Gastroesophageal sphincter (tissue), 4 donors: ENCODE results near the gene MTARC1. TPM values are rescaled to one million over a fixed set of nuclear protein-coding genes. Genes with fewer than 3 reads are reported as not detected.

Experiments
- ATAC-seq: fragments of 150-250 bp; one replicate; pipeline ENCODE4 v1.9.1; 2016; ENCODE audit warnings: mild to moderate bottlenecking, moderate library complexity
- H3K27ac ChIP-seq, 4 donors: fragments of 200-600 bp; sonication (generic) in 3 of 4; 1 replicate in 3 of 4; 2 replicates in 1 of 4; pipeline ENCODE4 v1.5.1; 2016 to 2019
- H3K27me3 ChIP-seq: fragments of 200-600 bp; sonication (generic); one replicate; pipeline ENCODE4 v1.5.1; 2019
- H3K36me3 ChIP-seq, 2 donors: fragments of 200-600 bp; sonication (generic); one replicate each; pipeline ENCODE4 v1.5.1; 2019; ENCODE audit warnings: control low read depth in 1 of 2
- H3K4me1 ChIP-seq, 3 donors: fragments of 200-600 bp; sonication (generic); 1 replicate in 2 of 3; 2 replicates in 1 of 3; pipeline ENCODE4 v1.5.1; 2016 to 2019; ENCODE audit warnings: control low read depth in 2 of 3
- H3K4me3 ChIP-seq, 2 donors: fragments of 200-600 bp; sonication (generic); one replicate each; pipeline ENCODE4 v1.5.1; 2019; ENCODE audit warnings: mild to moderate bottlenecking in 1 of 2, moderate library complexity in 1 of 2
- H3K9me3 ChIP-seq, 3 donors: fragments of 200-600 bp; sonication (generic); one replicate each; pipeline ENCODE4 v1.5.1; 2017 to 2019; ENCODE audit warnings: control low read depth in 2 of 3
- EP300 ChIP-seq: sonication (generic); formaldehyde crosslinking; IDR thresholded peaks from one replicate; pipeline ENCODE4 v1.6.1; 2017; ENCODE audit warnings: antibody characterized with exemption, mild to moderate bottlenecking
- POLR2A ChIP-seq, 2 donors: fragments of 450-650 bp; IDR thresholded peaks; one replicate each; pipeline ENCODE4 v1.6.1; 2017; ENCODE audit warnings: antibody characterized with exemption in 2 of 2, mild to moderate bottlenecking in 2 of 2, moderate library complexity in 1 of 2
- POLR2AphosphoS5 ChIP-seq: sonication (generic); formaldehyde crosslinking; IDR thresholded peaks from one replicate; pipeline ENCODE4 v1.6.1; 2017; ENCODE audit warnings: antibody characterized with exemption
- WGBS, 2 donors: methylation state at CpG; one replicate each; pipeline ENCODE4 v1.1.5; 2018; ENCODE audit warnings: low coverage in 1 of 2; 5-methylcytosine and 5-hydroxymethylcytosine counted together
- total RNA-seq, 4 donors: library from RNA; depleted of rRNA; stranded (reverse); fragments of >200 nt; gene quantifications; one replicate each; pipeline ENCODE4 v1.1.0, GENCODE V29; 2016
- TF ChIP-seq, protein P1 (sequence below), 4 experiments: fragments of 200-600 bp in 2 of 4; fragments of 450-650 bp in 2 of 4; sonication (generic) in 1 of 4; IDR thresholded peaks; one replicate each; pipeline ENCODE4 v1.5.1; 2017 to 2019; ENCODE audit warnings: antibody characterized with exemption in 4 of 4, mild to moderate bottlenecking in 2 of 4, moderate library complexity in 2 of 4

MTARC1 gene
- 1 to 10 TPM; 3.7 to 8.1 (median 5.4) TPM for total RNA-seq

DNA sequence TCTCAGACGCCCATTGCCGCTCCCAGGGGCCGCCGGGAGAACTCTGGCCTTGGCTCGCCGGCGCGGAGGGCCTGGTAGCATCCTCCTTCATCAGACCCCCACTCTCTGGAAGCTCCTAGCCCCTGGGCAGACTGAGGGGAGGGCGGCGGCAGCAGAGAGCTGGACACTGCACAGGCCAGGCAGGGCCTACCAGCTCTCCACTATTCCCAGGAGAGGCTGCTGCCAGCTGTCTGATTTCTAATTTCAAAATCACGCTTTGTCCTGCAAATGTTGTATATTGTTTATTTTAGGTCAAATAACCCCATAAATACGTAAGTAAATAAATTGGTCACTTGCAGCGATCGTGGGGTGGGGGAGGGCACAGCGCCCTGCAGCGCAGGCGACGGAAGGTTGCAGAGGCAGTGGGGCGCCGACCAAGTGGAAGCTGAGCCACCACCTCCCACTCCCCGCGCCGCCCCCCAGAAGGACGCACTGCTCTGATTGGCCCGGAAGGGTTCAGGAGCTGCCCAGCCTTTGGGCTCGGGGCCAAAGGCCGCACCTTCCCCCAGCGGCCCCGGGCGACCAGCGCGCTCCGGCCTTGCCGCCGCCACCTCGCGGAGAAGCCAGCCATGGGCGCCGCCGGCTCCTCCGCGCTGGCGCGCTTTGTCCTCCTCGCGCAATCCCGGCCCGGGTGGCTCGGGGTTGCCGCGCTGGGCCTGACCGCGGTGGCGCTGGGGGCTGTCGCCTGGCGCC lies at the start of gene MTARC1:
TSS of gene MTARC1 (plus strand) at position 577 of the 732 bp plus-strand sequence. CDS start at position 609, 32 bp downstream.
- Histone ChIP-seq H3K27ac (peak within 1 kb of the TSS in 3 of 4 donors; percentile 48 to 81 (median 79)), H3K9me3 (no peaks in the 10 kb centered on the region), H3K36me3 (peaks cover 0 to 33% of the 10 kb centered on the region in 2 donors), H3K4me1 (peaks cover 0 to 59% (median 6%) of the 10 kb centered on the region in 3 donors), H3K27me3 (no peaks in the 10 kb centered on the region), H3K4me3 (peak within 1 kb of the TSS; percentile 63 to 78)
- ATAC-seq = peak; percentile 75
- no peak for TF ChIP-seq EP300
- no peak for TF ChIP-seq POLR2AphosphoS5
- TF ChIP-seq, protein P1, sequence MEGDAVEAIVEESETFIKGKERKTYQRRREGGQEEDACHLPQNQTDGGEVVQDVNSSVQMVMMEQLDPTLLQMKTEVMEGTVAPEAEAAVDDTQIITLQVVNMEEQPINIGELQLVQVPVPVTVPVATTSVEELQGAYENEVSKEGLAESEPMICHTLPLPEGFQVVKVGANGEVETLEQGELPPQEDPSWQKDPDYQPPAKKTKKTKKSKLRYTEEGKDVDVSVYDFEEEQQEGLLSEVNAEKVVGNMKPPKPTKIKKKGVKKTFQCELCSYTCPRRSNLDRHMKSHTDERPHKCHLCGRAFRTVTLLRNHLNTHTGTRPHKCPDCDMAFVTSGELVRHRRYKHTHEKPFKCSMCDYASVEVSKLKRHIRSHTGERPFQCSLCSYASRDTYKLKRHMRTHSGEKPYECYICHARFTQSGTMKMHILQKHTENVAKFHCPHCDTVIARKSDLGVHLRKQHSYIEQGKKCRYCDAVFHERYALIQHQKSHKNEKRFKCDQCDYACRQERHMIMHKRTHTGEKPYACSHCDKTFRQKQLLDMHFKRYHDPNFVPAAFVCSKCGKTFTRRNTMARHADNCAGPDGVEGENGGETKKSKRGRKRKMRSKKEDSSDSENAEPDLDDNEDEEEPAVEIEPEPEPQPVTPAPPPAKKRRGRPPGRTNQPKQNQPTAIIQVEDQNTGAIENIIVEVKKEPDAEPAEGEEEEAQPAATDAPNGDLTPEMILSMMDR (IDR thresholded peaks at IDR 0.05) = peak in 3 of 4 experiments; percentile 34 to 51 (median 37)
- TF ChIP-seq POLR2A (IDR thresholded peaks at IDR 0.05) = no peak
- WGBS, 2 donors = 0% methylated on average over 2 of the region's 56 CpGs; no CpG with 5 or more reads in 1 of the 2 donors

- ATAC-seq = no peak
- H3K27ac ChIP-seq = no peak overlapping the region
- H3K27me3 ChIP-seq = no peaks in the 10 kb centered on the region
- TF ChIP-seq, protein P1 (IDR thresholded peaks at IDR 0.05) = no peak
- TF ChIP-seq POLR2AphosphoS5 = no peak
- TF ChIP-seq EP300 = no peak
- TF ChIP-seq POLR2A (IDR thresholded peaks at IDR 0.05) = no peak
- no peaks in the 10 kb centered on the region for H3K36me3 ChIP-seq
- no peak overlapping the region for H3K4me3 ChIP-seq
- peaks cover 0 to 1% (median 0%) of the 10 kb centered on the region in 3 donors for H3K4me1 ChIP-seq
- 56 to 65% methylated on average over 2 of the region's 2 CpGs for WGBS, 2 donors
- no peaks in the 10 kb centered on the region for H3K9me3 ChIP-seq
Measured at GRCh38 chr1:220741349-220741748, 45.4 kb upstream of the MTARC1 start.

- no peak overlapping the region for H3K27ac ChIP-seq
- H3K36me3 ChIP-seq = no peaks in the 10 kb centered on the region
- ATAC-seq = no peak
- peaks cover 0 to 6% (median 0%) of the 10 kb centered on the region in 3 donors for H3K4me1 ChIP-seq
- TF ChIP-seq EP300 = no peak
- no peak for TF ChIP-seq POLR2A (IDR thresholded peaks at IDR 0.05)
- no peak for TF ChIP-seq POLR2AphosphoS5
- TF ChIP-seq, protein P1 (IDR thresholded peaks at IDR 0.05) = no peak
- no peak overlapping the region for H3K4me3 ChIP-seq
- no peaks in the 10 kb centered on the region for H3K9me3 ChIP-seq
- no peaks in the 10 kb centered on the region for H3K27me3 ChIP-seq
- no CpG with 5 or more reads among the region's 1 CpG for WGBS, 2 donors
Measured at GRCh38 chr1:220741825-220742224, 44.9 kb upstream of the MTARC1 start.

- Histone ChIP-seq H3K9me3 (no peaks in the 10 kb centered on the region), H3K27me3 (no peaks in the 10 kb centered on the region), H3K4me1 (peaks cover 3 to 13% (median 3%) of the 10 kb centered on the region in 3 donors), H3K27ac (no peak overlapping the region), H3K4me3 (no peak overlapping the region), H3K36me3 (no peaks in the 10 kb centered on the region)
- WGBS, 2 donors = 92% methylated on average over 3 of the region's 3 CpGs; no CpG with 5 or more reads in 1 of the 2 donors
- ATAC-seq = no peak
- no peak for TF ChIP-seq EP300
- TF ChIP-seq, protein P1 (IDR thresholded peaks at IDR 0.05) = no peak
- no peak for TF ChIP-seq POLR2A (IDR thresholded peaks at IDR 0.05)
- no peak for TF ChIP-seq POLR2AphosphoS5
Measured at GRCh38 chr1:220742520-220742919, 44.2 kb upstream of the MTARC1 start.

GRCh38 chr1:220746851-220747250 lies 39.9 kb upstream of the MTARC1 start:
- TF ChIP-seq POLR2A (IDR thresholded peaks at IDR 0.05) (no peak), EP300 (no peak), POLR2AphosphoS5 (no peak)
- TF ChIP-seq, protein P1 (IDR thresholded peaks at IDR 0.05) = no peak
- no peaks in the 10 kb centered on the region for H3K9me3 ChIP-seq
- H3K4me3 ChIP-seq = no peak overlapping the region
- peak overlapping the region in 3 of 4 donors; percentile 5 to 98 (median 93) for H3K27ac ChIP-seq
- no peaks in the 10 kb centered on the region for H3K36me3 ChIP-seq
- H3K27me3 ChIP-seq = no peaks in the 10 kb centered on the region
- H3K4me1 ChIP-seq = peaks cover 3 to 50% (median 15%) of the 10 kb centered on the region in 3 donors
- ATAC-seq = no peak
- 77 to 90% methylated on average over 2 to 3 of the region's 3 CpGs for WGBS, 2 donors
